ENCODE data around the gene COL4A4. TPM values are rescaled to one million over a fixed set of nuclear protein-coding genes. Genes with fewer than 3 reads are reported as not detected.

Gene COL4A4
- total RNA-seq, 6 donors from 2014 or later, result 22.0 to 31.2 (median 26.1) TPM

DNA sequence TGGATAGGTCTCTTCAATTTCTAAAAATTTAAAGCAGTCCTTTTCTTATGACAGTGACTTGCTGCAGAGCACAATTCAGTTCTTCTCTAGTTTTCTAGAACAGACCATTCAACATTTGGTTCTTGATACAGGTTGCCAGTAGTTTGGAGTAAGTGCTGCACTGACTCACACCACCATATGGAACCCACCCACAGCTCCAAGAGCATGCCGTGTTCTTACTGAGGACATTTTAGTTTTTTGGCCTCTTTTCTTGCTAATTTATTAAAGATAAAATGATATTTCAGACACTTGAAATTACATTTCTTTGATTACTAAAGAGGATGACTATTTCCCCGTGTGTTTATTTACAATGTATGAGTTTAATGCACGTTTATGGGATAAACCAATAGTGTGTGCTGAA lies 120.0 kb downstream of the COL4A4 start:
- Histone ChIP-seq H3K9me3 (no peaks in the 10 kb centered on the region), H3K4me3 (no peak overlapping the region), H3K36me3 (no peaks in the 10 kb centered on the region), H3K27me3 (no peaks in the 10 kb centered on the region), H3K4me1 (no peaks in the 10 kb centered on the region), H3K27ac (no peak overlapping the region)
- WGBS, 2 donors, result 81 to 83% methylated on average over 3 of the region's 3 CpGs
- ATAC-seq (ENCODE audit: low FRiP score in 2 of 2) (no peak), DNase-seq (no peak)
- TF ChIP-seq POLR2A (IDR thresholded peaks at IDR 0.05), result no peak
- TF ChIP-seq POLR2AphosphoS5 (IDR thresholded peaks at IDR 0.05), result no peak
- TF ChIP-seq, protein P1, sequence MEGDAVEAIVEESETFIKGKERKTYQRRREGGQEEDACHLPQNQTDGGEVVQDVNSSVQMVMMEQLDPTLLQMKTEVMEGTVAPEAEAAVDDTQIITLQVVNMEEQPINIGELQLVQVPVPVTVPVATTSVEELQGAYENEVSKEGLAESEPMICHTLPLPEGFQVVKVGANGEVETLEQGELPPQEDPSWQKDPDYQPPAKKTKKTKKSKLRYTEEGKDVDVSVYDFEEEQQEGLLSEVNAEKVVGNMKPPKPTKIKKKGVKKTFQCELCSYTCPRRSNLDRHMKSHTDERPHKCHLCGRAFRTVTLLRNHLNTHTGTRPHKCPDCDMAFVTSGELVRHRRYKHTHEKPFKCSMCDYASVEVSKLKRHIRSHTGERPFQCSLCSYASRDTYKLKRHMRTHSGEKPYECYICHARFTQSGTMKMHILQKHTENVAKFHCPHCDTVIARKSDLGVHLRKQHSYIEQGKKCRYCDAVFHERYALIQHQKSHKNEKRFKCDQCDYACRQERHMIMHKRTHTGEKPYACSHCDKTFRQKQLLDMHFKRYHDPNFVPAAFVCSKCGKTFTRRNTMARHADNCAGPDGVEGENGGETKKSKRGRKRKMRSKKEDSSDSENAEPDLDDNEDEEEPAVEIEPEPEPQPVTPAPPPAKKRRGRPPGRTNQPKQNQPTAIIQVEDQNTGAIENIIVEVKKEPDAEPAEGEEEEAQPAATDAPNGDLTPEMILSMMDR (IDR thresholded peaks at IDR 0.05), result no peak
- TF ChIP-seq EP300 (IDR thresholded peaks at IDR 0.05), result no peak

DNA sequence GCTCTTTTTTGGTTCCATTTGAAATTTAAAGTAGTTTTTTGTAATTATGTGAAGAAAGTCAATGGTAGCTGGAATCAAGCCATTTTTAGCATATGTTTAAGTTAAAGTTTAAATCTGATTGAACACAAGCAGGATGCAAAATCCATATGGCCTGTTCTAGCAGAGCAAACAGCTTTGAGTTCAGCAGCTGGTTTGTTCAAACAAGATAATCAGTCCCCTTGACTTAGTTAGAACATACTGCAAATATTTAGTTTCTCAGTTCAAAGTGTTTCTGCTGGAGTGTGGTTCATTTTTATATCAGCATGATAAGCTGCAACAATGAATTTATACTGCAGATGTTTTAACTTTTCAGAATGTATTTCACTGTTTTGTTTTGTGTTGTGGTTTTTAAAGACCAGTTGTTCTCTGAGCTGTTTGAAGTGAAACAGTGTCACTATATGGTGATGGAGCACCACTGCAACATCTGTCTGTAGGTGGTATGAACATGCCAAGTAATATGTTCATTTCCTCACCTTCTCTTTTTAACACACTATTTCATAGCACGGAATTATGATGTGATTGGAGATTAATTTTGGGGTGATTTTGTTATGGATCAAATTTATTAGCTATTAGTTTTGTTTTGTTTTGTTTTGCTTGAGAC lies 125.3 kb downstream of the COL4A4 start:
- Histone ChIP-seq H3K4me3 (no peak overlapping the region), H3K9me3 (no peaks in the 10 kb centered on the region), H3K27me3 (no peaks in the 10 kb centered on the region), H3K27ac (no peak overlapping the region), H3K36me3 (no peaks in the 10 kb centered on the region), H3K4me1 (no peaks in the 10 kb centered on the region)
- 58 to 63% methylated on average over 1 of the region's 1 CpG for WGBS, 2 donors
- no peak for ATAC-seq (ENCODE audit: low FRiP score in 2 of 2)
- TF ChIP-seq, protein P1 (IDR thresholded peaks at IDR 0.05), result no peak
- no peak for TF ChIP-seq POLR2A (IDR thresholded peaks at IDR 0.05)
- TF ChIP-seq EP300 (IDR thresholded peaks at IDR 0.05), result no peak
- TF ChIP-seq POLR2AphosphoS5 (IDR thresholded peaks at IDR 0.05), result no peak
- DNase-seq, result no peak

DNA sequence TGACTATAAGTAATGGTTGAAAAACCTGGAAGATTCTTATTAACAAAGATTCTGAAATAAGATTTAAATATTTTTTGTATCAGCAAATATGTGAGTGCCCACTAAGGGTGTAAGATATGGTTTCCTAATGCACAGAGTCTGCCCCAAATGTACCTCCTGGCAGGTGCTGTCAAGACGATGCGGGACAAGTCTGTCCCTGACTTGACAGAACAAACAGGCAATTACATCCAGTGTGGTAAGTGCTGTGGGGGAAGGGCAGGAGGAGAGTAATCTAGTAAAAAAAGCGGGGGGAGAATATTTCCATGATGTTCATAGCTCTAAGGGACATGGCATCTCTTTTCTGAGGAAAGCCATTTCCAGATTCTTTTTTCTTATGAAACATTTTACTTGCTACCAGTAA lies 127.5 kb downstream of the COL4A4 start:
- Histone ChIP-seq H3K4me1 (no peaks in the 10 kb centered on the region), H3K27ac (no peak overlapping the region), H3K27me3 (no peaks in the 10 kb centered on the region), H3K36me3 (no peaks in the 10 kb centered on the region), H3K4me3 (no peak overlapping the region), H3K9me3 (no peaks in the 10 kb centered on the region)
- DNase-seq (no peak), ATAC-seq (ENCODE audit: low FRiP score in 2 of 2) (no peak)
- 64 to 83% methylated on average over 3 of the region's 3 CpGs for WGBS, 2 donors
- TF ChIP-seq, protein P1 (IDR thresholded peaks at IDR 0.05), result no peak
- TF ChIP-seq POLR2AphosphoS5 (IDR thresholded peaks at IDR 0.05) (no peak), EP300 (IDR thresholded peaks at IDR 0.05) (no peak), POLR2A (IDR thresholded peaks at IDR 0.05) (no peak)

- no peaks in the 10 kb centered on the region for H3K4me1 ChIP-seq
- ATAC-seq (ENCODE audit: low FRiP score in 2 of 2) (no peak), DNase-seq (no peak)
- TF ChIP-seq EP300 (IDR thresholded peaks at IDR 0.05) (no peak), POLR2AphosphoS5 (IDR thresholded peaks at IDR 0.05) (no peak), POLR2A (IDR thresholded peaks at IDR 0.05) (no peak)
- TF ChIP-seq, protein P1 (IDR thresholded peaks at IDR 0.05), result no peak
- no peak overlapping the region for H3K27ac ChIP-seq
- no peaks in the 10 kb centered on the region for H3K36me3 ChIP-seq
- no peaks in the 10 kb centered on the region for H3K9me3 ChIP-seq
- H3K27me3 ChIP-seq, result no peaks in the 10 kb centered on the region
- no peak overlapping the region for H3K4me3 ChIP-seq
- WGBS, 2 donors, result 49 to 53% methylated on average over 7 of the region's 7 CpGs
Observed at GRCh38 chr2:227035711-227036367, 128.2 kb downstream of the COL4A4 start.

All from upper lobe of left lung (tissue), 6 donors.